ENCODE measurements around the gene RIOK1. TPM values are rescaled to one million over a fixed set of nuclear protein-coding genes. Genes with fewer than 3 reads are reported as not detected.

The RIOK1 gene
- total and polyA plus RNA-seq, 2 of the 13 experiments (the other 11 are each of a cell fraction or from before 2014, with no cell fraction given), result 9.4 to 37.8 TPM

- TF ChIP-seq ZUFSP (CRISPR knock-in tag; IDR thresholded peaks at IDR 0.05; ENCODE audit: borderline replicate concordance) (no peak), POLR2AphosphoS5 (IDR thresholded peaks at IDR 0.05; ENCODE audit: low read depth, low read length) (no peak), PAF1 (CRISPR knock-in tag; IDR thresholded peaks at IDR 0.05) (no peak), KLF16 (CRISPR knock-in tag; IDR thresholded peaks at IDR 0.05) (no peak), ZNF709 (CRISPR knock-in tag; IDR thresholded peaks at IDR 0.05) (no peak), SRY (CRISPR knock-in tag; IDR thresholded peaks at IDR 0.05) (no peak), ZBTB26 (CRISPR knock-in tag; IDR thresholded peaks at IDR 0.05; ENCODE audit: borderline replicate concordance) (no peak), RFX3 (CRISPR knock-in tag; IDR thresholded peaks at IDR 0.05) (peak; percentile 97), PAWR (CRISPR knock-in tag; IDR thresholded peaks at IDR 0.05; ENCODE audit: borderline replicate concordance) (no peak), TBP (CRISPR knock-in tag; IDR thresholded peaks at IDR 0.05) (no peak), SMARCE1 (IDR thresholded peaks at IDR 0.05; ENCODE audit: borderline replicate concordance) (no peak), PRMT3 (CRISPR knock-in tag; IDR thresholded peaks at IDR 0.05; ENCODE audit: borderline replicate concordance, low read depth) (no peak), RXRB (CRISPR knock-in tag; IDR thresholded peaks at IDR 0.05; ENCODE audit: borderline replicate concordance) (peak; percentile 94), YEATS2 (CRISPR knock-in tag; IDR thresholded peaks at IDR 0.05; ENCODE audit: borderline replicate concordance) (no peak), STAG1 (CRISPR knock-in tag; IDR thresholded peaks at IDR 0.05) (no peak), ZNF367 (CRISPR knock-in tag; IDR thresholded peaks at IDR 0.05; ENCODE audit: borderline replicate concordance) (no peak), MIXL1 (CRISPR knock-in tag; IDR thresholded peaks at IDR 0.05) (no peak), ZNF382 (CRISPR knock-in tag; IDR thresholded peaks at IDR 0.05; ENCODE audit: borderline replicate concordance) (no peak), CBX1 (IDR thresholded peaks at IDR 0.05; ENCODE audit: low read depth) (no peak), ZMYM2 (CRISPR knock-in tag; IDR thresholded peaks at IDR 0.05) (no peak), YEATS4 (CRISPR knock-in tag; IDR thresholded peaks at IDR 0.05; ENCODE audit: borderline replicate concordance) (no peak), ATF7 (IDR thresholded peaks at IDR 0.05) (no peak), ATF7 (CRISPR knock-in tag; IDR thresholded peaks at IDR 0.05) (no peak), ZNF770 (CRISPR knock-in tag; IDR thresholded peaks at IDR 0.05) (no peak), AGO1 (IDR thresholded peaks at IDR 0.05; ENCODE audit: low read depth, low read length, poor library complexity, severe bottlenecking) (no peak), CHD4 (IDR thresholded peaks at IDR 0.05; ENCODE audit: borderline replicate concordance, low read length) (peak; percentile 57)
Observed at GRCh38 chr6:7467007-7467897, 77.6 kb downstream of the RIOK1 start (continued).

Measured in HepG2 (cell line).